GM23248 (cell line): Measurements from ENCODE around the gene ABHD17A. TPM values are rescaled to one million over a fixed set of nuclear protein-coding genes. Genes with fewer than 3 reads are reported as not detected.
"Not testable (repeated sequence)": the region's sequence is repeated elsewhere in the genome, so short reads cannot be mapped to it uniquely, and the experiment has no call there.

Experiments used
- DNase-seq: peaks from one replicate; pipeline ENCODE4 v3.0.0-alpha.2; 2015
- H2AFZ ChIP-seq: fragments of 200-600 bp; sonication (generic); 2 replicates; pipeline ENCODE4 v1.6.1; 2016; ENCODE audit warnings: antibody characterized with exemption
- H3F3A ChIP-seq: fragments of 200-600 bp; sonication (generic); 2 replicates; pipeline ENCODE4 v1.6.1; 2016; ENCODE audit warnings: mild to moderate bottlenecking, antibody characterized with exemption, mixed run types; ENCODE audit not compliant: insufficient read depth
- H3K27ac ChIP-seq: fragments of 200-600 bp; sonication (generic); 2 replicates; pipeline ENCODE4 v1.5.1; 2016; ENCODE audit warnings: mild to moderate bottlenecking
- H3K27me3 ChIP-seq: fragments of 200-600 bp; sonication (generic); replicated peaks from 2 replicates; pipeline ENCODE4 v1.6.1; 2016; ENCODE audit warnings: mild to moderate bottlenecking; ENCODE audit not compliant: insufficient read depth
- H3K36me3 ChIP-seq: fragments of 200-600 bp; sonication (generic); 2 replicates; pipeline ENCODE4 v1.6.1; 2016; ENCODE audit warnings: low read depth, mild to moderate bottlenecking
- H3K4me1 ChIP-seq: fragments of 200-600 bp; sonication (generic); 2 replicates; pipeline ENCODE4 v1.6.1; 2016; ENCODE audit warnings: mild to moderate bottlenecking; ENCODE audit not compliant: insufficient read depth
- H3K4me2 ChIP-seq: fragments of 200-600 bp; sonication (generic); one replicate; pipeline ENCODE4 v1.6.1; 2016; ENCODE audit warnings: mild to moderate bottlenecking; ENCODE audit not compliant: unreplicated experiment
- H3K4me3 ChIP-seq: fragments of 200-600 bp; sonication (generic); 2 replicates; pipeline ENCODE4 v1.5.1; 2016; ENCODE audit warnings: mild to moderate bottlenecking
- H3K79me2 ChIP-seq: fragments of 200-600 bp; sonication (generic); 2 replicates; pipeline ENCODE4 v1.6.1; 2016; ENCODE audit warnings: mild to moderate bottlenecking; ENCODE audit not compliant: insufficient read depth
- H3K9ac ChIP-seq: fragments of 200-600 bp; sonication (generic); 2 replicates; pipeline ENCODE4 v1.6.1; 2016; ENCODE audit warnings: mild to moderate bottlenecking
- H3K9me2 ChIP-seq: fragments of 200-600 bp; sonication (generic); 2 replicates; pipeline ENCODE4 v1.6.1; 2016; ENCODE audit warnings: mixed run types, mild to moderate bottlenecking, moderate library complexity; ENCODE audit not compliant: insufficient read depth
- H3K9me3 ChIP-seq: fragments of 200-600 bp; sonication (generic); one replicate; pipeline ENCODE4 v1.6.1; 2017; ENCODE audit warnings: low read depth
- H4K20me1 ChIP-seq: fragments of 200-600 bp; sonication (generic); 2 replicates; pipeline ENCODE4 v1.6.0; 2016; ENCODE audit not compliant: insufficient read depth
- EZH2 ChIP-seq: fragments of 200-600 bp; sonication (generic); IDR thresholded peaks from 2 replicates; pipeline ENCODE4 v1.6.1; 2018; ENCODE audit warnings: antibody characterized with exemption, mild to moderate bottlenecking; ENCODE audit not compliant: insufficient read depth, poor library complexity, severe bottlenecking
- EZH2phosphoT487 ChIP-seq: fragments of 200-600 bp; sonication (generic); IDR thresholded peaks from 2 replicates; pipeline ENCODE4 v1.6.1; 2018; ENCODE audit warnings: antibody characterized with exemption, moderate library complexity, mild to moderate bottlenecking, low read depth; ENCODE audit not compliant: insufficient read depth
- WGBS, 2 experiments: methylation state at CpG; one replicate each; pipeline ENCODE4 v1.1.6; 2015 to 2017; ENCODE audit warnings: low lambda C conversion rate in 2 of 2, low coverage in 1 of 2; ENCODE audit errors: missing lambda C conversion rate in 2 of 2; 5-methylcytosine and 5-hydroxymethylcytosine counted together
- in situ Hi-C: fragments of 300-500 bp; cut with MboI; formaldehyde crosslinking; loops from 2 replicates; pipeline ENCODE4 v1.15.0; 2020
- polyA plus RNA-seq: library from polyadenylated mRNA; unstranded; fragments of >200 nt; fragmentation: Nextera tagmentation; extraction: Ambion mirVana; gene quantifications from 2 replicates; pipeline ENCODE4 v1.2.1, GENCODE V29; 2016
- total RNA-seq: library from RNA; depleted of rRNA; stranded (reverse); fragments of >200 nt; shearing (Covaris generic); gene quantifications from 2 replicates; pipeline ENCODE4 v1.2.3, GENCODE V29; 2014

ABHD17A gene
- total and polyA plus RNA-seq, 2 experiments from 2014 or later: 37.6 to 157 TPM

DNA sequence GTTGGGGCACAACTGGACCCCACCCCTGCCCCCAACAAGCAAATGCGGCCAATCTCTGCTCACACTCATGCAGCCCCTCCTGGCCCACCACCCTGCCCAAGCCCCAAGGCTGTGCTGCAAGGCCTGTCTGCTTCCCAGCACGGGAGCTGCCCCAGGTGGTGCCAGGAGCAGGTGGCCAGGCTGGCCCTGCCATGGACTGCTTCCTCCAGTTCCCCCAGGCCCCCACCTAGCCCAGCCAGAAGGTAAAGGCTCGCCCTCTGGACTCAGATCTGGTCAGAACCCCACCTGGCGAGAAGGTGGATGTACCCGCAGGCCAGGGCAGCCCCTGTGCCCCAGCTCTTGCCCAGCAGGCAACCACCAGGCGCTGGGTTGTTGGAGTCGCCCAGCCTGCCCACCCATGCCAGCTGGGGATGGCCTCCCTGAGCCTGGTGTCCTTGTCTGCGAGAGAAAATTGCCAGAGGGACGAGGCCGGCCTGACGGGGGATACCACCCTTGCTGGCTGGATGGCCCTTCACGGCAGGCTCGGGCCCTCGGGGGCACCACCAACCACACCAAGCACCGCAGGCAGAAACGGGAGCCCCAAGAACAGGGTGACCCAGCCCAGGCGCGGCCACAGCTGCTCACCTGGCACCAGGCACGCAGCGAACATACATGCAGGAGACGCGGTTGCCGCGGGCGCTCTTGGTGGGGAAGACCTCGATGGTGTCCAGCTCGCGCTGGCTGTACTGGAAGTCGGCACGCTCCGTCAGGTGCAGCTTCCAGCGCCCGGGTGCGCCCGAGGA lies 4.5 kb downstream of the ABHD17A start:
- Histone ChIP-seq H3K4me2 (no peak overlapping the region), H2AFZ (no peak overlapping the region), H3K27me3 (no peaks in the 10 kb centered on the region), H3K9me2 (no peaks in the 10 kb centered on the region), H3K79me2 (peaks cover 52% of the 10 kb centered on the region), H3K36me3 (no peaks in the 10 kb centered on the region), H3K4me1 (peaks cover 23% of the 10 kb centered on the region), H3F3A (no peaks in the 10 kb centered on the region), H4K20me1 (0 out of 2 replicates have a peak, but pooled peaks cover 4% of the 10 kb centered on the region), H3K9ac (no peak overlapping the region), H3K27ac (no peak overlapping the region), H3K4me3 (no peak overlapping the region), H3K9me3 (no peaks in the 10 kb centered on the region)
- TF ChIP-seq EZH2 (no peak), EZH2phosphoT487 (no peak)
- DNase-seq: no peak
- in situ Hi-C loops: no loop called here
- 93 to 96% methylated on average over 22 to 34 of the region's 35 CpGs for WGBS, 2 experiments

DNA sequence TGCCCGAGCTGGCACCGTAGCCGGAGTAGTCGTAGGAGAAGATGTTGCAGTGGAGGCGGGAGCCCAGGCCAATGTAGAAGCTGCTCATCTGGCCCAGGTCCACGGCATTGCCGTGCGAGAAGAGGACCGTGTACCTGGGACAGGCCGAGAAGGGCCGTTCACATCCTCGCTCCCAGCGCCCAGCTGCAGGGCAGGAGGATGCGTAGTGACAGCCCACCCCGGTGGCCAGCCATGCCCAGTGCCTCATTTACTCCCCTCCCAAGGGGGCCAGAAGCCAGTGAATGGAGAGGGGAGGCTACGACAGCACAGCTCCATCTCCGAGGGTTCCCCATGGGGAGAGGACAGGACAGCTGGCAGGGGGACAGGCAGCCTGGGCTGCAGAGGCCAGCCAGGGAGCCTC lies 5.3 kb downstream of the ABHD17A start:
- H3K9ac ChIP-seq, H3F3A ChIP-seq, H2AFZ ChIP-seq, in situ Hi-C loops, H3K9me2 ChIP-seq, H3K36me3 ChIP-seq, H4K20me1 ChIP-seq, H3K27me3 ChIP-seq, H3K27ac ChIP-seq, H3K9me3 ChIP-seq, H3K4me2 ChIP-seq, H3K4me3 ChIP-seq, DNase-seq: not testable (repeated sequence)
- Histone ChIP-seq H3K4me1 (peaks cover 23% of the 10 kb centered on the region), H3K79me2 (peaks cover 57% of the 10 kb centered on the region)
- WGBS, 2 experiments: 83% methylated on average over 14 to 17 of the region's 17 CpGs

DNA sequence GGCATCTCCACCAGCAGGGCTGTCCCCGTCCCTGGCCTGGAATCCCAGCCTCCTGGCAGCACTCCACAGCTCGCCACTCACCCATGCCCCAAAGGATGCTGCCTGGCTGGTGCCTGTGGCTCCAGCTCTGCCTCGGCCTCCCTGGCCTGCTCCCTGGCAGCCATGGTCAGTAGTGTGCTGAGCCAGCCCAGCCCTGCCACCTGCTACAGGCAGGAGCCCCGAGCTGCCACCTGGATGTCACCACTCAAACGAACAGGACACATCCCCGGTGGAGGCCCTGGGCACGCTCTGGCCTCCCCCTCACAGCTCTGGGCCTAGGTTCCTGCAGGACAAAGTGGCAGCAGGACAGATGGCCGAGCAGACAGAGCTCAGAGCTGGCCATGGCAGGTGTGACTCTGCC lies 6.7 kb downstream of the ABHD17A start:
- H3K9me2 ChIP-seq, H3K9ac ChIP-seq, H3K36me3 ChIP-seq, in situ Hi-C loops, H2AFZ ChIP-seq, H3K4me3 ChIP-seq, H4K20me1 ChIP-seq, H3K9me3 ChIP-seq, DNase-seq, H3K27ac ChIP-seq, H3K27me3 ChIP-seq, H3K4me2 ChIP-seq: not testable (repeated sequence)
- WGBS, 2 experiments: 80 to 90% methylated on average over 7 of the region's 8 CpGs
- Histone ChIP-seq H3K4me1 (peaks cover 26% of the 10 kb centered on the region), H3K79me2 (peaks cover 57% of the 10 kb centered on the region), H3F3A (peaks cover 17% of the 10 kb centered on the region)

DNA sequence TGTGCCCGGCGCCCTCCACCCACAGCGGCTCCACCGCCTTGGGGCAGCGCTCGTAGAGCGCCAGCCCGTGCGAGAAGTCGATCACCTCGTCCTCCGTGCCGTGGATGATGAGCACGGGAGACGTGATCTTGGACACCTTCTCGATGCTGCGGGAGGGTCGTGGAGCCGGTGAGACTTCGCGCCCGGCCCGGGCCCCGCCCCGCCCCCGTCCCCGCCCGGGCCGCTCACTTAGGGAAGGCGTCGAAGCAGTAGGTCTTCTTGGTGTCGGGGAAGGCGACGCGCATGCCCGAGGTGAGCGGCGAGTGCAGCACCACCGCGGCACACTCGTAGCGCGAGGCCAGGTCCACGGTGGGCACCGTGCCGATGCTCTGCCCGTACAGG lies 8.0 kb downstream of the ABHD17A start:
- H3K36me3 ChIP-seq, H3K9ac ChIP-seq, H3K9me2 ChIP-seq, H3K4me2 ChIP-seq, H3K27ac ChIP-seq, DNase-seq, H3K4me3 ChIP-seq, H2AFZ ChIP-seq, H3K27me3 ChIP-seq, in situ Hi-C loops, H4K20me1 ChIP-seq, H3K9me3 ChIP-seq: not testable (repeated sequence)
- H3F3A ChIP-seq: peaks cover 17% of the 10 kb centered on the region
- peaks cover 57% of the 10 kb centered on the region for H3K79me2 ChIP-seq
- peaks cover 18% of the 10 kb centered on the region for H3K4me1 ChIP-seq
- WGBS, 2 experiments: 57 to 60% methylated on average over 24 to 45 of the region's 47 CpGs

DNA sequence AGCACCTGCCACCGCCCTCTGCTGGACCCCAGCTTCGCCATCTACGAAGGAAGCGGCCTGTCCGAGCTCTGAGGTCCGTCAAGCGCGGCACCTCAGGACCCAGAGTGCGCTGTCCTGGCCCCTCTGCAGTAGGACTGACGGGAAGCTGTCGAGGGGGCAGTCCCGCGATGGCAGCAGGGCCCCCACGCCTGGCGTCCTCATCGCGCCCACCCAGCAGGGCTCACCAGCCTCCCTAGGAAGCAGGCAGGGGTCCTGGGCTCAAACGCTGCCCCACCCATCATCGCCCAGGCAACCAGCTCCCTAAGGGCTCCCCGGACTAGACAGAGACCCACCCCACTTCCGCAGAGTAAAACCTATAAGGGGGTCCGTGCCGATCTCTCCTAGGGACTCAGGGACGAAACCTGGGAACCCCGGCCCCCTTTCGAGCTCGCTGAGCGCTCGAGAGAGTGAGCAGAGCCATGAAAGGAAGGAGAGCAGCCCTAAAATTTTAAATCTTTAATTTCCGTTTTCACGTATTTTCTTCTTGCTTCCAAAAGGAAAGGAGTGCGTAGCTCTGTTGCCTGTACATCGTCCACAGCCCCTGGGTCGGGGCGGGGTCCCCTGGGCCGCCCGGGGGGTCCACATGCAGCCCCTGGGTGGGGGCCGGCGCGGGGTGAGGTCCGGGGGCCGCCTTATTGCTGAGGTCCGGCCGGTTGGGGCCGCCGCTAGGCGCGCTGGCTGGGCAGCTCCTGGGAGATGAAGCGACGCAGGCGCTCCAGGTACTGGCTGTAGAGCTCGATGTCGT lies 8.6 kb downstream of the ABHD17A start:
- H3K9me3 ChIP-seq, H3K27me3 ChIP-seq, DNase-seq, H3K36me3 ChIP-seq, H3K9me2 ChIP-seq, in situ Hi-C loops, H4K20me1 ChIP-seq: not testable (repeated sequence)
- WGBS, 2 experiments: 16 to 18% methylated on average over 37 to 40 of the region's 53 CpGs
- Histone ChIP-seq H3K4me3 (peak overlapping the region; percentile 91), H3K9ac (peak overlapping the region; percentile 96), H3K27ac (peak overlapping the region; percentile 96), H3K4me2 (peak overlapping the region; percentile 77), H3K79me2 (peaks cover 57% of the 10 kb centered on the region), H3F3A (peaks cover 17% of the 10 kb centered on the region), H3K4me1 (peaks cover 18% of the 10 kb centered on the region), H2AFZ (peak overlapping the region; percentile 61)
